GM12872 (cell line): ENCODE data around the gene HTRA3.

Source experiments
- TF ChIP-seq, protein P1 (sequence below): IDR thresholded peaks from 3 replicates; pipeline ENCODE4 v1.5.1; 2011; ENCODE audit warnings: low read depth, mild to moderate bottlenecking, low read length, moderate library complexity; ENCODE audit not compliant: insufficient read depth

Gene HTRA3

DNA sequence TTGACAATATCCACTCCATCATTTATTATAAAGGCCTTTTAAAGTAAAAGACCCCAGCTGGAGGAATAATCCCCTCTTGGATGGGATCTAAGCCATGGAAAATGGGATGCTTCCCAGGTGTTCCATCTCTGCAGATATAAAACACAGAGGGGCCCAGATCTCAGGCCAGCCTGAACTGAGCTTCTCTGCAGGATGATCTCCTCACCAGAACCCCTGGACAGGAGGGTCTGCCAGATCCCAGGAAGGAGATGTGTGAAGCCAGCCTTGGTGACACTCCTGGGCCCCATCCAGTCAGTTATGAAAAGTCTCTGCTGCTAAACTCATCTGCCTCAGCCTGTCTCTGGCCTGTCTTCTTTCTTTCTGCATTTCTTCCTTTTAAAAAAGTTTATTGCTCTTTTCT is 56.7 kb downstream of the HTRA3 start:
- TF ChIP-seq, protein P1, sequence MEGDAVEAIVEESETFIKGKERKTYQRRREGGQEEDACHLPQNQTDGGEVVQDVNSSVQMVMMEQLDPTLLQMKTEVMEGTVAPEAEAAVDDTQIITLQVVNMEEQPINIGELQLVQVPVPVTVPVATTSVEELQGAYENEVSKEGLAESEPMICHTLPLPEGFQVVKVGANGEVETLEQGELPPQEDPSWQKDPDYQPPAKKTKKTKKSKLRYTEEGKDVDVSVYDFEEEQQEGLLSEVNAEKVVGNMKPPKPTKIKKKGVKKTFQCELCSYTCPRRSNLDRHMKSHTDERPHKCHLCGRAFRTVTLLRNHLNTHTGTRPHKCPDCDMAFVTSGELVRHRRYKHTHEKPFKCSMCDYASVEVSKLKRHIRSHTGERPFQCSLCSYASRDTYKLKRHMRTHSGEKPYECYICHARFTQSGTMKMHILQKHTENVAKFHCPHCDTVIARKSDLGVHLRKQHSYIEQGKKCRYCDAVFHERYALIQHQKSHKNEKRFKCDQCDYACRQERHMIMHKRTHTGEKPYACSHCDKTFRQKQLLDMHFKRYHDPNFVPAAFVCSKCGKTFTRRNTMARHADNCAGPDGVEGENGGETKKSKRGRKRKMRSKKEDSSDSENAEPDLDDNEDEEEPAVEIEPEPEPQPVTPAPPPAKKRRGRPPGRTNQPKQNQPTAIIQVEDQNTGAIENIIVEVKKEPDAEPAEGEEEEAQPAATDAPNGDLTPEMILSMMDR = no peak

DNA sequence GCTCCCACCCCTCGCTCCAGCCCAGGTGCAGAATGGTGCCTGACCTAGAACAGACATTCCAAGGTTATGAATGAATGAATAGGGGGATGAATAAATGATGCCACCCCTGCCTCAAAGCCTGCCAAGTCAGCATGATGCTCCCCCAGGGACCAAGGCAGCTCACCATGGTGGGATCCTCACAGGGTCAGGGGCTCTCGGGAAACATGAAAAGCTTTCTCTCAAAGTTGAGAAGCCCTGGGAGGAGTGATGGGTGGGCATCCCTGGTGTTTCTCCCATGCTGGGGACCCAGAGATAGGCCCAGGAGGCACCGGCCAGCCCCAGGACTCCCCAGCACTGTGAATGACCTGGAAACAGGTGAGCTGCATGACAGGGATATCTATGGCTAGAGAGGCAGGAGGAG is 58.9 kb downstream of the HTRA3 start:
- TF ChIP-seq, protein P1 = no peak

DNA sequence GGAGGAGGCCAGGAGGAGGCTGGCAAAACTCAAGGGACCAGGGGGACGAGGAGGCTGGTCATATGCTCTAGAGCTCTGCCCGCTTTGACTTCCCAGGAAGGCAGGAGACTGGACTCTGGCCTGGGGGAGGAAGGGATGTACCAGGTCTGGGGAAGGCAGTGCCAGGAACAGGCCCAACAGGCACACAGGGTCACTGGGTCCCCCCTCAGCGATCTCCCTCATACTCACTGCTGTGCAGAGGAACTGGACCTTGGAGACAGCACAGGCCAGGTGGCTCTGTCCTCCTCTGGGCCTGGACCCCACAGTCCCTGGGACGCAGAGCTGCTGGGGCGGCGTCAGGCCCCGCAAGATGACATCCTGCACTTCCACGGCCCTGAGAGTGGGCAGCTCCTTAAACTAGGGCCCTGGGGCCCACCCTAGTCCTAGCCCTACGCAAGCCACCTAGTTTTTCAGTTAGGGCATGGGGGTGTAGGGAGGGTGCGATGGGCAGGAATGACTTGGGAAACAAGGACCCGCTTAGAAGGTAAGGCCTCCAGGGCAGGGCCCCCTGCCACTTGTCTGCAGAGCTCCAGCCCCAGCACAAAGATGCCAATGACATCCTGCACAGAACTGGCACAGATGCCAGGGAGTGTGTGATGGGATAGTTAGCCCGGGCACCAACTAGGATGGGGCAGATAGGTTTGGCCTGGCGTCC is 59.5 kb downstream of the HTRA3 start:
- TF ChIP-seq, protein P1 = no peak

DNA sequence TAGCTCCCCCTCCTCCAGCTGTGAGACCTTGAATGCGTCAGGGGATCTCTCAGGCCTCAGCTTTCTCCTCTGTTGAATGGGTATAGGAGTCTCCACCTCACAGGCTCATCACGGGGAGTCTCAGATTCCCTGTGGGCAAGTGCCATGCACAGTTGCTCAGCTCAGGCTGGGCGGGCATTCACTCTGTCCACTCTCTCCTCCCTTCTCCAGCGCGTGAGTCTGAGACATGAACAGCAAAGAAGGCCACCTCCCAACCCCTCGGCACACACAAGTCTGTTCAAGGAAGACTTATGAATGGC is 60.0 kb downstream of the HTRA3 start:
- TF ChIP-seq, protein P1 = no peak

DNA sequence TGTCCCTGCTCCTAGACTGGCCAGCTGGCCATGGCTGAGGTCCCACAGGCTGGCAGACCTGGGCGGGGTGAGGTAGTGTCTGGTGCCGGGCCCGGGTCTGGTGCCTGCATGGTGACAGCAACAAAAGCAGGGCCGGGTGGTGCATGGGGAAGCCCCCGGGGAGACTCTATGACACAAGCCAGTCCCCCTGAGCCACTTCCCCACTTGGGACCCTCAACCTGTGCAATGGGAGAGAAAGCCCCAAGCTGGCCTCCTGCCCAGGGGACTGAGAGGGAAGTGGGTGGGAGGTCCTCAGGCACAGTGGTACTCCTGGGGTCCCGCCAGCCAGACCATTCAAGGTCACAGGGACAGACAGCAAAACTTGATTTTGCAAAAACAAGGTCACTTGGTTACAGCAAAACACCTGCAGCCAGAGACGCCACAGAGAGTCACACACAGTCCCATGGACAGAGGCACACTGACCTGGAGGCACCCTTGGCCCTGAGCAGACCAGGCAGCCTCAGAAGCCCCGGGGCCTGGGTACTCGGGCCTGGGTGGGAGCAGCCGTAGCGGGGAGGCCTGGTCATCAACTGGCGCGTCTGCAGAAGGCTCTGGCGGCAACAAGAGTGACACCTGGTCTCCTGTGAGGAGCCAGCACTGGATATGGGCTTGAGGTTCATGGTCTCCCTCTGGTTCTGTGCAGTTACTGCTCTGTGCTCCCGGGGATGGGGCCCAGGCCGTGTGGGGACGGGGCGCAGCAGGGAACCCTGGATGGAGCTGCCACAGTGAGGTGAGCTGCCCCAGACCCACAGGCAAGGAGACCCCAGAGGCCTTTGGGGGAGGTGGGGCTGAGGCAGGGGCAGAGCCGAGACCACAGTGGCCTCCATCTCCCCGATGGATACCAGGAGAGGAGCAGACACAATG is 60.6 kb downstream of the HTRA3 start:
- TF ChIP-seq, protein P1 = no peak

DNA sequence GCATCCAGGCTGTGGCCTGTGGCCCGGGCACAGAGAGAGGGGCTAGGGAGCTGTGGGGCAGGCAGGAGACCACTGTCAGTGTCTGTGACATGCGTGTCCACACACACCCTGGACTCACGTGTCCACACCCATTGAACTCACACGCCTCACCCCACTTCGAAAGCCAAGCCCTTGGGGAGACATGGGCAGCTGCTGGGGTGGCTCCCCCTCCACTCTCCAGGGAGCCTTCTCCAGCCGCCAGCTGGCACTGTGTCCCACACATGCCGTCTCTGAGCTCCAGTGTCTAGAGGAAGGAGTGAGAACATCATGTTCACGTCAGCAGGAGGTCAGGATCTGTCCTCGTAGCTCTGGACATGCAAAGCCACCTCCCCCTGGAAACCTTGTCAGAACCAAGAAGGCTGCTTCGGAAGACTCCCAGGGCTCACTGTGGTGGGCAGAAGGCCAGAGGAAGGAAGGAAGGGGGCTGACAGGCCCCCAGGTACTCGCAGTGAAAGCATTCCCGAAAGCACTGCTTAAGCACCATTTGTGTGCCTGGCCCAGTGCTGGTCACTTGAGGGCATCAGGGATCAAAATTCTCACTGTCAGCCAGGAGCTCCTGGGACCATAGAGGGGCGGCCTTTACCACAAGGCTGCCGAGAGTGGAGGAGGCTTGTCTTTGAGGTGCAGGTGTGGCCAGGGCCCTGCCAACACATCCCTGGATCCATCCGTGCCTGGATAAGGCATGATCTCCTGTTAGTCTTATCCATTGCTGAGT is 61.4 kb downstream of the HTRA3 start:
- TF ChIP-seq, protein P1 = no peak

DNA sequence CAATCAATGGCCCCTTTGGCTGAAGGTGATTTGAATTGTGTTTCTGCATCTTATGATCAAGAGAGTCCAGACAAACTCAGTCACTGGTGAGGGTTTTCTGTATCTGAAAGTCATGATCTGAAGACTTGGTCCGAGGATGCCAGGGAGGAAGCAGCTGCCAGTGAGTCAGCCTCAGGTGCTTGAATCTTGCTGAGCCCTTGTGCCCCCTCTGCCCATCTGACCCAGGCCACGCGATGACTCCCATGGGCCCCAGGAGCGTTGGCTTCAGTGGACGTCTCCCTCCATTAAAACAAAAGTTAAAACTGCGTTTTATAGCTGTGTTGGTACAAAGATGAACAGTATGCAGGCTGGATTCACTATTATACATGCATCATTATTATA is 62.0 kb downstream of the HTRA3 start:
- TF ChIP-seq, protein P1 = no peak
